GM12878 (cell line): ENCODE results near the gene PAX5. TPM values are rescaled to one million over a fixed set of nuclear protein-coding genes. Genes with fewer than 3 reads are reported as not detected.
A peak's percentile ranks its signal among the peaks of the same experiment; 100 is the strongest.

Source experiments
- BMI1 ChIP-seq: fragments of 450-650 bp; IDR thresholded peaks from 2 replicates; pipeline ENCODE4 v1.6.1; 2016; ENCODE audit warnings: mild to moderate bottlenecking, moderate library complexity, borderline replicate concordance
- ELK1 ChIP-seq: IDR thresholded peaks from 2 replicates; pipeline ENCODE4 v1.6.1; 2012; ENCODE audit warnings: low read depth, low read length, improper control_type of control experiment
- EP300 ChIP-seq, 2 experiments: fragments of 150-350 bp in 1 of 2; IDR thresholded peaks; 2 replicates each; pipeline ENCODE4 v1.6.1; 2011 to 2012; ENCODE audit warnings: low read depth in 2 of 2, low read length in 2 of 2, borderline replicate concordance in 1 of 2, improper control_type of control experiment in 1 of 2, inconsistent platforms in 1 of 2; ENCODE audit not compliant: control insufficient read depth in 1 of 2
- GATAD2B ChIP-seq: fragments of 450-650 bp; conservative IDR thresholded peaks from 2 replicates; pipeline ENCODE4 v1.6.1; 2017; ENCODE audit warnings: low read depth, mild to moderate bottlenecking, moderate library complexity
- IRF5 ChIP-seq: fragments of 450-650 bp; IDR thresholded peaks from 2 replicates; pipeline ENCODE4 v1.6.1; 2017; ENCODE audit warnings: borderline replicate concordance
- NFYA ChIP-seq: IDR thresholded peaks from 2 replicates; pipeline ENCODE4 v1.6.1; 2011; ENCODE audit warnings: low read depth, mild to moderate bottlenecking, low read length, improper control_type of control experiment, borderline replicate concordance
- NR2C1 ChIP-seq: fragments of 450-650 bp; IDR thresholded peaks from 2 replicates; pipeline ENCODE4 v1.6.1; 2017; ENCODE audit warnings: antibody characterized with exemption, mild to moderate bottlenecking, moderate library complexity
- PAX5 ChIP-seq: IDR thresholded peaks from 2 replicates; pipeline ENCODE4 v1.6.1; 2011; ENCODE audit warnings: low read depth, low read length, borderline replicate concordance
- PRDM15 ChIP-seq: fragments of 450-650 bp; formaldehyde crosslinking; IDR thresholded peaks from 2 replicates; pipeline ENCODE4 v1.4.0; 2020; ENCODE audit warnings: mild to moderate bottlenecking, moderate library complexity
- SIX5 ChIP-seq: IDR thresholded peaks from 2 replicates; pipeline ENCODE4 v1.6.1; 2011; ENCODE audit warnings: mild to moderate bottlenecking, low read depth, low read length, moderate library complexity; ENCODE audit not compliant: severe bottlenecking
- SREBF1 ChIP-seq: IDR thresholded peaks from 2 replicates; pipeline ENCODE4 v1.6.1; 2012; ENCODE audit warnings: mild to moderate bottlenecking, low read length
- ZSCAN29 ChIP-seq: fragments of 450-650 bp; IDR thresholded peaks from 2 replicates; pipeline ENCODE4 v1.6.1; 2017; ENCODE audit warnings: mild to moderate bottlenecking, moderate library complexity
- polyA plus RNA-seq, 11 experiments: library from polyadenylated mRNA; depleted of rRNA in 4 of 11; unstranded in 6 of 11; stranded (reverse) in 5 of 11; fragments of >200 nt; fragmentation: Nextera tagmentation in 4 of 11; fragmentation: Illumina TruSeq in 1 of 11; extraction: Ambion mirVana in 4 of 11; extraction: Trizol in 1 of 11; gene quantifications; 1 replicate in 1 of 11; 2 replicates in 10 of 11; pipeline versions ENCODE4 v1.2.1 to v1.2.3, GENCODE V29; 2011 to 2016; ENCODE audit warnings: inconsistent platforms in 2 of 11, missing spikeins in 2 of 11, low read depth in 1 of 11
- total RNA-seq, 4 experiments: library from RNA; depleted of rRNA in 3 of 4; stranded (reverse); fragments of >200 nt in 3 of 4; fragmentation: Illumina TruSeq in 1 of 4; extraction: Trizol in 1 of 4; gene quantifications; 2 replicates each; pipeline versions ENCODE4 v1.2.1 to v1.2.3, GENCODE V29; 2013 to 2021
- TF ChIP-seq, protein P1 (sequence below): fragments of 450-650 bp; IDR thresholded peaks from 2 replicates; pipeline ENCODE4 v1.6.1; 2017; ENCODE audit warnings: mild to moderate bottlenecking, moderate library complexity
- TF ChIP-seq, protein P2 (sequence below): fragments of 450-650 bp; IDR thresholded peaks from 2 replicates; pipeline ENCODE4 v1.6.1; 2016; ENCODE audit warnings: mild to moderate bottlenecking, moderate library complexity, borderline replicate concordance

The PAX5 gene
- total and polyA plus RNA-seq, 10 of the 15 experiments (the other 5 are each of a cell fraction or from before 2014, with no cell fraction given): 2.2 to 123 (median 31.9) TPM

GRCh38 chr9:37005517-37006140 lies 28.4 kb downstream of the PAX5 start (continued):
- TF ChIP-seq NR2C1 (0 out of 2 replicates have a peak, but pooled peaks have one; percentile 14), BMI1 (no peak), ELK1 (no peak), SREBF1 (no peak), ZSCAN29 (no peak), SIX5 (no peak), PAX5 (no peak), NFYA (no peak), PRDM15 (CRISPR knock-in tag) (no peak), GATAD2B (no peak), IRF5 (no peak), EP300 (IDR thresholded peaks at IDR 0.05; ENCODE audit: borderline replicate concordance in 1 of 2, control insufficient read depth in 1 of 2, low read depth in 2 of 2, low read length in 2 of 2) (no peak)
- TF ChIP-seq, protein P1, sequence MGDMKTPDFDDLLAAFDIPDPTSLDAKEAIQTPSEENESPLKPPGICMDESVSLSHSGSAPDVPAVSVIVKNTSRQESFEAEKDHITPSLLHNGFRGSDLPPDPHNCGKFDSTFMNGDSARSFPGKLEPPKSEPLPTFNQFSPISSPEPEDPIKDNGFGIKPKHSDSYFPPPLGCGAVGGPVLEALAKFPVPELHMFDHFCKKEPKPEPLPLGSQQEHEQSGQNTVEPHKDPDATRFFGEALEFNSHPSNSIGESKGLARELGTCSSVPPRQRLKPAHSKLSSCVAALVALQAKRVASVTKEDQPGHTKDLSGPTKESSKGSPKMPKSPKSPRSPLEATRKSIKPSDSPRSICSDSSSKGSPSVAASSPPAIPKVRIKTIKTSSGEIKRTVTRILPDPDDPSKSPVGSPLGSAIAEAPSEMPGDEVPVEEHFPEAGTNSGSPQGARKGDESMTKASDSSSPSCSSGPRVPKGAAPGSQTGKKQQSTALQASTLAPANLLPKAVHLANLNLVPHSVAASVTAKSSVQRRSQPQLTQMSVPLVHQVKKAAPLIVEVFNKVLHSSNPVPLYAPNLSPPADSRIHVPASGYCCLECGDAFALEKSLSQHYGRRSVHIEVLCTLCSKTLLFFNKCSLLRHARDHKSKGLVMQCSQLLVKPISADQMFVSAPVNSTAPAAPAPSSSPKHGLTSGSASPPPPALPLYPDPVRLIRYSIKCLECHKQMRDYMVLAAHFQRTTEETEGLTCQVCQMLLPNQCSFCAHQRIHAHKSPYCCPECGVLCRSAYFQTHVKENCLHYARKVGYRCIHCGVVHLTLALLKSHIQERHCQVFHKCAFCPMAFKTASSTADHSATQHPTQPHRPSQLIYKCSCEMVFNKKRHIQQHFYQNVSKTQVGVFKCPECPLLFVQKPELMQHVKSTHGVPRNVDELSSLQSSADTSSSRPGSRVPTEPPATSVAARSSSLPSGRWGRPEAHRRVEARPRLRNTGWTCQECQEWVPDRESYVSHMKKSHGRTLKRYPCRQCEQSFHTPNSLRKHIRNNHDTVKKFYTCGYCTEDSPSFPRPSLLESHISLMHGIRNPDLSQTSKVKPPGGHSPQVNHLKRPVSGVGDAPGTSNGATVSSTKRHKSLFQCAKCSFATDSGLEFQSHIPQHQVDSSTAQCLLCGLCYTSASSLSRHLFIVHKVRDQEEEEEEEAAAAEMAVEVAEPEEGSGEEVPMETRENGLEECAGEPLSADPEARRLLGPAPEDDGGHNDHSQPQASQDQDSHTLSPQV: 0 out of 2 replicates have a peak, but pooled peaks have one; percentile 11
- TF ChIP-seq, protein P2, sequence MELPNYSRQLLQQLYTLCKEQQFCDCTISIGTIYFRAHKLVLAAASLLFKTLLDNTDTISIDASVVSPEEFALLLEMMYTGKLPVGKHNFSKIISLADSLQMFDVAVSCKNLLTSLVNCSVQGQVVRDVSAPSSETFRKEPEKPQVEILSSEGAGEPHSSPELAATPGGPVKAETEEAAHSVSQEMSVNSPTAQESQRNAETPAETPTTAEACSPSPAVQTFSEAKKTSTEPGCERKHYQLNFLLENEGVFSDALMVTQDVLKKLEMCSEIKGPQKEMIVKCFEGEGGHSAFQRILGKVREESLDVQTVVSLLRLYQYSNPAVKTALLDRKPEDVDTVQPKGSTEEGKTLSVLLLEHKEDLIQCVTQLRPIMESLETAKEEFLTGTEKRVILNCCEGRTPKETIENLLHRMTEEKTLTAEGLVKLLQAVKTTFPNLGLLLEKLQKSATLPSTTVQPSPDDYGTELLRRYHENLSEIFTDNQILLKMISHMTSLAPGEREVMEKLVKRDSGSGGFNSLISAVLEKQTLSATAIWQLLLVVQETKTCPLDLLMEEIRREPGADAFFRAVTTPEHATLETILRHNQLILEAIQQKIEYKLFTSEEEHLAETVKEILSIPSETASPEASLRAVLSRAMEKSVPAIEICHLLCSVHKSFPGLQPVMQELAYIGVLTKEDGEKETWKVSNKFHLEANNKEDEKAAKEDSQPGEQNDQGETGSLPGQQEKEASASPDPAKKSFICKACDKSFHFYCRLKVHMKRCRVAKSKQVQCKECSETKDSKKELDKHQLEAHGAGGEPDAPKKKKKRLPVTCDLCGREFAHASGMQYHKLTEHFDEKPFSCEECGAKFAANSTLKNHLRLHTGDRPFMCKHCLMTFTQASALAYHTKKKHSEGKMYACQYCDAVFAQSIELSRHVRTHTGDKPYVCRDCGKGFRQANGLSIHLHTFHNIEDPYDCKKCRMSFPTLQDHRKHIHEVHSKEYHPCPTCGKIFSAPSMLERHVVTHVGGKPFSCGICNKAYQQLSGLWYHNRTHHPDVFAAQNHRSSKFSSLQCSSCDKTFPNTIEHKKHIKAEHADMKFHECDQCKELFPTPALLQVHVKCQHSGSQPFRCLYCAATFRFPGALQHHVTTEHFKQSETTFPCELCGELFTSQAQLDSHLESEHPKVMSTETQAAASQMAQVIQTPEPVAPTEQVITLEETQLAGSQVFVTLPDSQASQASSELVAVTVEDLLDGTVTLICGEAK: no peak
